GM12874 (cell line): ENCODE data around the gene OSBP.

Experiments used
- CTCF ChIP-seq: IDR thresholded peaks from 2 replicates; pipeline ENCODE4 v1.5.1; 2011; ENCODE audit warnings: low read depth, mild to moderate bottlenecking, control low read depth, low read length, moderate library complexity; ENCODE audit not compliant: insufficient read depth

OSBP gene

GRCh38 chr11:59542142-59542810 lies 73.3 kb downstream of the OSBP start:
- TF ChIP-seq CTCF: no peak

- no peak for TF ChIP-seq CTCF
Observed at GRCh38 chr11:59534676-59535075, 80.9 kb downstream of the OSBP start.

- TF ChIP-seq CTCF: no peak
Observed at GRCh38 chr11:59532620-59533019, 83.0 kb downstream of the OSBP start.

GRCh38 chr11:59528711-59529110 lies 86.9 kb downstream of the OSBP start:
- no peak for TF ChIP-seq CTCF
